ENCODE results near the gene LAMTOR3.

Gene LAMTOR3

DNA sequence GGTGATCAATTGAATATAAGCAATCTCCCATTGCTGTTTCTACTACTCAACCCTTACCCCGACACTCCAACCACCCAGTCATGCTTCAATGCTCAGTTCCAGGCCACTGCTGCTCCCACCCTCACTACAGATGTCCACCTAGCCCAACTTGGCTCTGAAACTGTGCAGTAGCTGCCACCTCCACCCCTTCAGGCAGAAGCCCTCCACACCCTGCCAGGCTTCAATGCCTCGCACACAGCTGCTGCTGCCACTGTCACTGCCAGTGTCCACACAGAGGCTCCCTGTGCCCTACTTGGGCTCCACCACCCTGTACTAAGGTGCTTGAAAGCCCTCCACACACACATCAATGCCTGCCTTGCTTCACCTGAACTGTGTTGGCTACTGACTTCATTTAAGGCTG lies 34.6 kb downstream of the LAMTOR3 start:
- H3K27ac ChIP-seq: no peak overlapping the region
- no peak overlapping the region for H3K4me3 ChIP-seq

DNA sequence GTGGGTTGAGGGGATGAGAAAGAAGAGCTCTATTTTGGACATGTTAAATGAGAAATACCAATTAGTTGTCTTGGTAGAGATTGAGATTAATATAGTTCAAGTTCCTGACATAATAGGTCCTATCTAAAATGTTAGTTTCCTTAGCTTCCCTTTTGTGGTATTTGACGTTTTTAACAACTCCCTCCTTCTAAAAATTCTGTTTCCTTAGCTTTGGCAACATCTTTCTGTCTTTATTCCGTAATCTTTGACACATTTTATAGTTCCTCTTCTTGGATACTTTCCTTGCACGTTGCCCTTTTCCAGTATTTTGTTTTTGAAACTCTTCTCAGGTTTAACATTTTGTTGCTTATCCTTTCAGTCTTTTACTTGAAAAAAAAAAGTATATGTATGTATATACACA lies 36.9 kb downstream of the LAMTOR3 start:
- no peak for DNase-seq (ENCODE audit: low read depth, low spot score)
- Histone ChIP-seq H3K36me3 (ENCODE audit: insufficient read depth, low read length) (no peaks in the 10 kb centered on the region), H3K27ac (no peak overlapping the region), H3K4me3 (no peak overlapping the region), H3K9ac (ENCODE audit: insufficient read length) (no peak overlapping the region), H3K9me3 (ENCODE audit: low read depth, low read length) (no peaks in the 10 kb centered on the region)
- TF ChIP-seq POLR2AphosphoS5 (IDR thresholded peaks at IDR 0.05; ENCODE audit: borderline replicate concordance, low read depth, low read length) (no peak), EZH2 (IDR thresholded peaks at IDR 0.05) (no peak), FOXP2 (optimal IDR thresholded peaks at IDR 0.05; ENCODE audit: control extremely low read depth, extremely low read length, insufficient read depth) (no peak)

More for the DNA sequence above, 34.6 kb downstream of the LAMTOR3 start:
- no peak for DNase-seq (ENCODE audit: low read depth, low spot score)
- Histone ChIP-seq H3K9me3 (ENCODE audit: low read depth, low read length) (no peaks in the 10 kb centered on the region; the same call in 1 of the 2 replicates), H3K36me3 (ENCODE audit: insufficient read depth, low read length) (no peaks in the 10 kb centered on the region), H3K9ac (ENCODE audit: insufficient read length) (no peak overlapping the region)
- TF ChIP-seq POLR2AphosphoS5 (IDR thresholded peaks at IDR 0.05; ENCODE audit: borderline replicate concordance, low read depth, low read length) (no peak), EZH2 (IDR thresholded peaks at IDR 0.05) (no peak)

DNA sequence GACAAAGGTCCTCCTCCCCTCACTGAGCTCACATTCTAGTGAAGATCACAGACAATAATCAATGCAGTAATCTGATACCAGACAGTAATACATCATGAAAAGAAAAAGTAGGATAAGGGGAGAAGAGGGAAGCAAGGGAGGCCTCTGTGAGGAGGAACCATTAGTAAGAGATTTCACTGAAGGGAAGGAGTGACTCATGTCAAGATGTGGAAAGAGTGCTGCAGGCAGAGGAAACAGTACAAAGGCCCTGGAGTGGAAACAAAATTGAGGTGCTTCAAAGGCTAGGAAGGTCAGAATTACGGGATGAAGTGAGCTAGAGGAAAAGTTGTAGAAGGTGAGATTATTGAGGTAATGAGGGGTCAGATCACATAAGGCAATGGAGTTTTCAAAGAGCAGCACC lies 38.1 kb downstream of the LAMTOR3 start:
- no peak overlapping the region for H3K4me3 ChIP-seq
- H3K9me3 ChIP-seq (ENCODE audit: low read depth, low read length): no peaks in the 10 kb centered on the region
- no peaks in the 10 kb centered on the region for H3K36me3 ChIP-seq (ENCODE audit: insufficient read depth, low read length)
- H3K9ac ChIP-seq (ENCODE audit: insufficient read length): no peak overlapping the region
- no peak for DNase-seq (ENCODE audit: low read depth, low spot score)
- no peak overlapping the region for H3K27ac ChIP-seq
- no peak for TF ChIP-seq POLR2AphosphoS5 (IDR thresholded peaks at IDR 0.05; ENCODE audit: borderline replicate concordance, low read depth, low read length)

DNA sequence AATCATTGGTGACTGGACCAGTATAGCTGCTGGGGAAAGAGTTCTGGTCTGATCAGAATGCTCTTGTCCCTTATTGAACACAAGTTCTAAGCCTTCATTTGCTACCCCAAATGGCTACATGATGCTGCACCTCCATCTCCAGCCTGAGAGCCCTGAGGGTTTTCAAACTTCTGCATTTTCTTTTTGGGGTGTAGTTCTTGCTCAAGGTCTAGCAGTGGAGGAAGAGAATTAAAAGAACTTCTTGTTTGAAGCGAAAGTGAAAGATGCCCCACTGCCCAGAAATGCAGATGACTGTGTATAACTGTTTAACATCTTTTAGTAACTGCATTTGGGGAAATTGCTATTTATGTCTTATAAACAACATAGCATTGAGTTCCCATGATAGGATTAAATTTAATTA lies 38.5 kb downstream of the LAMTOR3 start:
- TF ChIP-seq EZH2 (IDR thresholded peaks at IDR 0.05) (no peak), POLR2AphosphoS5 (IDR thresholded peaks at IDR 0.05; ENCODE audit: borderline replicate concordance, low read depth, low read length) (no peak), FOXP2 (optimal IDR thresholded peaks at IDR 0.05; ENCODE audit: control extremely low read depth, extremely low read length, insufficient read depth) (no peak)
- H3K9me3 ChIP-seq (ENCODE audit: low read depth, low read length): no peaks in the 10 kb centered on the region
- no peak for DNase-seq (ENCODE audit: low read depth, low spot score)
- H3K4me3 ChIP-seq: no peak overlapping the region
- H3K9ac ChIP-seq (ENCODE audit: insufficient read length): no peak overlapping the region
- no peaks in the 10 kb centered on the region for H3K36me3 ChIP-seq (ENCODE audit: insufficient read depth, low read length)
- no peak overlapping the region for H3K27ac ChIP-seq

DNA sequence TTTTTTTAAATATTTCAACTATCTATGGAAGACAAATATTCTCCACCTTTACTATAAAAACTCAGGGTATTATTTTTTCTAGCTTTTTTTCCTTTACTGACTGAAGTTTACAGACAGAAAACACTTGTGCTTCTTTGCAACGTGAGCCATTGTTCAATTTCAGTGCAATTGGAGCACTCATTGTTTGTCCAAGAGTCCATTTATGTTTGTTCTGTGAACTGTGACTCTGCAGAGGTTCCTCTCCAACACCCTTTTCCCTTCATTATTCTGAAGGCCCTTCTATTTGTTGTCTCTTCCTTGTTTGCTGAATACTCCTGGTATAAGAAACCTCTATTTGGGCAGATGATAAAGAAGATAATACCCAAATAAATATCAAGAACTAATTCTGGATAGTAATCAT lies 40.2 kb downstream of the LAMTOR3 start:
- H3K27ac ChIP-seq: no peak overlapping the region
- no peaks in the 10 kb centered on the region for H3K36me3 ChIP-seq (ENCODE audit: insufficient read depth, low read length)
- no peak for DNase-seq (ENCODE audit: low read depth, low spot score)

DNA sequence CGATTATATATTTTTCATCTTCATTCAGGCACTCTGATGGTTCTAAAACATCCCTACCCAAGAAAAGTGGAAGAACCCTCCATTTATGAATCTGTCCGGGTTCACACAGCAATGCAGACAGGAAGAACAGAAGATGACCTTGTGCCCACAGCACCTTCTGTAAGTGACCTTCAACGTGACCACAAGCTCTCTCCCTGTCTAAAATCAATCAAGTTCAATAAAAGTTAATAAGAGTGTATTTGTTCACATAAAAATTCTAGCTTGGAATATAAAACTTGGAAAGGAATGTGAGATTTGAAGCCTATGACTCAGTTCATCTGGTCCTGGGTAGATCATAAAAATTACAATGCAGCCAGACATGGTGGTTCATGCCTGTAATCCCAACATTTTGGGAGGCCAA lies 41.0 kb downstream of the LAMTOR3 start:
- H3K36me3 ChIP-seq (ENCODE audit: insufficient read depth, low read length): no peaks in the 10 kb centered on the region

More for the DNA sequence above, 40.2 kb downstream of the LAMTOR3 start:
- no peak overlapping the region for H3K9ac ChIP-seq (ENCODE audit: insufficient read length)
- no peak for TF ChIP-seq FOXP2 (optimal IDR thresholded peaks at IDR 0.05; ENCODE audit: control extremely low read depth, extremely low read length, insufficient read depth)
- TF ChIP-seq POLR2AphosphoS5 (IDR thresholded peaks at IDR 0.05; ENCODE audit: borderline replicate concordance, low read depth, low read length): no peak
- H3K9me3 ChIP-seq (ENCODE audit: low read depth, low read length): no peaks in the 10 kb centered on the region
- H3K4me3 ChIP-seq: no peak overlapping the region

DNA sequence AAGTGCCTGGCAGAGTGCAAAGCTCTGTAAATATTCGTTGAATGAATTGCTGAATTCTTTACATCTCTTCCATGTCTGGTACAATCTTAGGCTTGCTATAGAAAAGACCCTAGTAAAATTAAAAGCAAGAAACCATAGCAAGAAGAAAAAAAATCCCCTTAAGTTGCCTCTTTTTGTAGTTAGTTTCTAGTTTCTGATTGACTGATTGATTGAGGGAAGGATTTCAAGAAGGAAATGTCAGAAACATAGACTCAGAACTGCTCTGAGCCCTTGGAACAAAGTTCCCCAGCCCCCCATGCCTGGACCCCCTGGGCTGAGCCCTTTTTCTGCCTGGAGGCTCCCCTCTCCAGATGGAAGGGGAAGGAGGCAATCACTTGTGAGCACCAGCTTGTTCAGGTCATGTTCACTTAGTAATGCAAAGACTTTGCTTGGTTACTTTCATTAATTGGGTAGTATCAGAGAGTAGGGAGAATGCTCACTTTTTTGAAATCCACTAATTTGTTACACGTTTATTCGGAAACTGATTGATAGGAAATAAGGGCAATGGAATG lies 42.0 kb downstream of the LAMTOR3 start:
- TF ChIP-seq FOXP2 (optimal IDR thresholded peaks at IDR 0.05; ENCODE audit: control extremely low read depth, extremely low read length, insufficient read depth): no peak
- TF ChIP-seq EZH2 (IDR thresholded peaks at IDR 0.05): no peak
- no peak for TF ChIP-seq POLR2AphosphoS5 (IDR thresholded peaks at IDR 0.05; ENCODE audit: borderline replicate concordance, low read depth, low read length)
- DNase-seq (ENCODE audit: low read depth, low spot score): no peak

More for the DNA sequence above, 41.0 kb downstream of the LAMTOR3 start:
- Histone ChIP-seq H3K27ac (no peak overlapping the region), H3K9me3 (ENCODE audit: low read depth, low read length) (no peaks in the 10 kb centered on the region), H3K4me3 (no peak overlapping the region), H3K9ac (ENCODE audit: insufficient read length) (no peak overlapping the region)
- no peak for TF ChIP-seq POLR2AphosphoS5 (IDR thresholded peaks at IDR 0.05; ENCODE audit: borderline replicate concordance, low read depth, low read length)
- no peak for TF ChIP-seq FOXP2 (optimal IDR thresholded peaks at IDR 0.05; ENCODE audit: control extremely low read depth, extremely low read length, insufficient read depth)
- no peak for TF ChIP-seq EZH2 (IDR thresholded peaks at IDR 0.05)
- no peak for DNase-seq (ENCODE audit: low read depth, low spot score)

DNA sequence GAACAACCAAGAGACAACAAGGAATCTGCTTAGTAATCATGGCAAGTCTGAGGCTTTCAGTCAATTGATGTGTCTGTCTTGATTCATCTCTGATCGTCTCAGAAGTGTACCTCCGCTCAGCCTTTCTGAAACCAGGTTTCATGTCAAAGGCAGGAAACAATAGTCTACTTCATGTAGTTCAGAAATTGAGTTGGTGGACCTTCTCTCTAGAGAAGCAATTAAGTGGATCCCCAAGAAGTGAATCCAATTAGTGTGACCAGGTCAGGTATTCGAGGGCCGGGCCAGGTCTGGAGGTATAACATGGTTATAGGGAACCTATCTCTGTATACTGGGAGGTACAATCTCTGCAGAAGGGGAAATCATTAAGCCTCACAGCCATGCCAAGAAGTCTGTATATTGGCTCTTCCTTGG lies 45.6 kb downstream of the LAMTOR3 start:
- Histone ChIP-seq H3K9me3 (ENCODE audit: low read depth, low read length) (no peaks in the 10 kb centered on the region), H3K9ac (ENCODE audit: insufficient read length) (no peak overlapping the region), H3K27ac (no peak overlapping the region), H3K36me3 (ENCODE audit: insufficient read depth, low read length) (no peaks in the 10 kb centered on the region), H3K4me3 (no peak overlapping the region)
- no peak for TF ChIP-seq FOXP2 (optimal IDR thresholded peaks at IDR 0.05; ENCODE audit: control extremely low read depth, extremely low read length, insufficient read depth)
- no peak for TF ChIP-seq EZH2 (IDR thresholded peaks at IDR 0.05)
- no peak for TF ChIP-seq POLR2AphosphoS5 (IDR thresholded peaks at IDR 0.05; ENCODE audit: borderline replicate concordance, low read depth, low read length)
- no peak for DNase-seq (ENCODE audit: low read depth, low spot score)

More for the DNA sequence above, 42.0 kb downstream of the LAMTOR3 start:
- H3K27ac ChIP-seq: no peak overlapping the region
- no peak overlapping the region for H3K4me3 ChIP-seq
- H3K36me3 ChIP-seq (ENCODE audit: insufficient read depth, low read length): no peaks in the 10 kb centered on the region
- no peaks in the 10 kb centered on the region for H3K9me3 ChIP-seq (ENCODE audit: low read depth, low read length)
- H3K9ac ChIP-seq (ENCODE audit: insufficient read length): no peak overlapping the region

DNA sequence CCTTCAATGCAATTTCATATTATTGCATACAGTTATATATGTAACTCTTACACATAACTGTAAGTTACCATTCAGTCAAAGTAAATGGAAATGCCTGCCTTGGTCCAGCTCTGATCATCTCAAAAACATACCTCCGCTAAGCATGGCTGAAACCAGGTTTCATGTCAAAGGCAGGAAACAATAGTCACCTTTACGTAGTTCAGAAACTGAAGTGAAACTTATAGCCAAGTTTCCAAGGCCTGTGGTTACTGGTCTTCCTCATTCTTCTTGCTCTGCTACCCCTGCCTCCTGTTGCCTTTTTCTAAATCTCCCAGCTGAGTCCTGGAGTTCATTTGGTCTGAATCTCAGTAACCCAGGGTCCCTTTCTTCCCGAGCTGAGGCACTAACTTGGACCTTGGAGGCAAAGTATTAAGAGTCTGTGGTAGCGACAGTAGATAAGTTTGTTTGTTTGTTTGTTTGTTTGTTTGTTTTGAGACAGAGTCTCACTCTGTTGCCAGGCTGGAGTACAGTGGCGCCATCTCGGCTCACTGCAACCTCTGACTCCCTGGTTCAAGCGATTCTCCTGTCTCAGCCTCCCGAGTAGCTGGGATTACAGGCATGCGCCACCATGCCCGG lies 46.8 kb downstream of the LAMTOR3 start:
- TF ChIP-seq EZH2 (IDR thresholded peaks at IDR 0.05) (no peak), POLR2AphosphoS5 (IDR thresholded peaks at IDR 0.05; ENCODE audit: borderline replicate concordance, low read depth, low read length) (no peak)
- no peak overlapping the region for H3K4me3 ChIP-seq
- no peak overlapping the region for H3K9ac ChIP-seq (ENCODE audit: insufficient read length)
- no peaks in the 10 kb centered on the region for H3K9me3 ChIP-seq (ENCODE audit: low read depth, low read length)
- no peak overlapping the region for H3K27ac ChIP-seq
- H3K36me3 ChIP-seq (ENCODE audit: insufficient read depth, low read length): no peaks in the 10 kb centered on the region
- DNase-seq (ENCODE audit: low read depth, low spot score): no peak

Data from SK-N-MC (cell line).